Tibial nerve (tissue), 4 donors: Measurements from ENCODE around the gene MMP3. TPM values are rescaled to one million over a fixed set of nuclear protein-coding genes. Genes with fewer than 3 reads are reported as not detected.

ENCODE experiments used
- DNase-seq, 2 donors: peaks; one replicate each; pipeline ENCODE4 v3.0.0-alpha.2; 2019; ENCODE audit warnings: low spot score in 2 of 2
- H3K27ac ChIP-seq, 4 donors: fragments of 200-600 bp; sonication (generic) in 3 of 4; one replicate each; pipeline ENCODE4 v1.5.1; 2017 to 2019; ENCODE audit warnings: mild to moderate bottlenecking in 1 of 4
- H3K27me3 ChIP-seq, 2 donors: fragments of 200-600 bp; sonication (generic) in 1 of 2; one replicate each; pipeline versions ENCODE4 v1.5.1 to v1.6.0; 2017 to 2019
- H3K36me3 ChIP-seq, 3 donors: fragments of 200-600 bp; sonication (generic); one replicate each; pipeline ENCODE4 v1.5.1; 2018 to 2019
- H3K4me1 ChIP-seq, 4 donors: fragments of 200-600 bp; sonication (generic) in 3 of 4; one replicate each; pipeline ENCODE4 v1.5.1; 2017 to 2019
- H3K4me3 ChIP-seq, 4 donors: fragments of 200-600 bp; sonication (generic) in 3 of 4; one replicate each; pipeline ENCODE4 v1.5.1; 2017 to 2019; ENCODE audit warnings: mild to moderate bottlenecking in 1 of 4, moderate library complexity in 1 of 4
- H3K9me3 ChIP-seq, 4 donors: fragments of 200-600 bp; sonication (generic) in 3 of 4; one replicate each; pipeline ENCODE4 v1.5.1; 2017 to 2019
- EP300 ChIP-seq, 2 donors: sonication (generic); formaldehyde crosslinking; IDR thresholded peaks; one replicate each; pipeline ENCODE4 v1.6.1; 2017; ENCODE audit warnings: antibody characterized with exemption in 2 of 2, mild to moderate bottlenecking in 1 of 2
- POLR2A ChIP-seq, 2 donors: fragments of 450-650 bp; IDR thresholded peaks; one replicate each; pipeline ENCODE4 v1.6.1; 2017; ENCODE audit warnings: antibody characterized with exemption in 2 of 2, mild to moderate bottlenecking in 2 of 2, moderate library complexity in 2 of 2
- WGBS, 2 donors: methylation state at CpG; one replicate each; pipeline ENCODE4 v1.1.5; 2018; 5-methylcytosine and 5-hydroxymethylcytosine counted together
- total RNA-seq, 4 donors: library from RNA; depleted of rRNA; stranded (reverse); fragments of >200 nt; gene quantifications; one replicate each; pipeline ENCODE4 v1.1.0, GENCODE V29; 2016
- TF ChIP-seq, protein P1 (sequence below), 5 experiments: fragments of 200-600 bp in 3 of 5; fragments of 450-650 bp in 2 of 5; sonication (generic) in 3 of 5; IDR thresholded peaks; one replicate each; pipeline ENCODE4 v1.5.1; 2016 to 2019; ENCODE audit warnings: antibody characterized with exemption in 5 of 5, mild to moderate bottlenecking in 3 of 5, moderate library complexity in 2 of 5

The MMP3 gene
- 100 to 1,000 TPM in 2 of 4 donors, 10 to 100 TPM in 1, 1 to 10 TPM in 1; 6.1 to 545 (median 85.1) TPM for total RNA-seq

DNA sequence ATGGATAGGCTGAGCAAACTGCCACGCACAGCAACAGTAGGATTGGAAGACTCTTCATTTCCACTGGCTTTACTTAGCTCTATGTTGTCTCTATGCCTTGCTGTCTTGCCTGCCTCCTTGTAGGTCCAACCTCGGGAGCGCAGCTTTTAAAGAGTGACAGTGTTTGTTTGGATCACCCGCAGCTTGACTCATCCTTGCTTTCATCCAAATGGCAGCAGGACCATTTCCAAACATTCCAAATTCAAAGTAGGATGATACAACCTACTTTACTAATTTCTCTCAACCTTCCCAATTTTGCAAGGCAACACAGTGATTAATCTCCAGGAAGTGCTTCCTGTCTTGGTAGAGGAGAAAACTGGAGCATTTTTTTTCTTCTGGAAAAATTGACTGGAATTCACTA, at the start of gene MMP3:
Gene MMP3 (minus strand): TSS at position 121 of the 400 bp plus-strand sequence. CDS start 63 bp downstream, at position 58.
- H3K36me3 ChIP-seq: no peaks in the 10 kb centered on the region
- peak within 1 kb of the TSS in 1 of 4 donors; percentile 18 for H3K4me3 ChIP-seq
- H3K9me3 ChIP-seq: no peaks in the 10 kb centered on the region
- no peak for DNase-seq
- H3K27me3 ChIP-seq: no peaks in the 10 kb centered on the region
- no peaks in the 10 kb centered on the region for H3K4me1 ChIP-seq
- no peak within 1 kb of the TSS for H3K27ac ChIP-seq
- 87 to 95% methylated on average over 4 of the region's 4 CpGs for WGBS, 2 donors
- TF ChIP-seq POLR2A (IDR thresholded peaks at IDR 0.05): no peak
- peak in 1 of 2 donors; percentile 32 for TF ChIP-seq EP300 (IDR thresholded peaks at IDR 0.05)

DNA sequence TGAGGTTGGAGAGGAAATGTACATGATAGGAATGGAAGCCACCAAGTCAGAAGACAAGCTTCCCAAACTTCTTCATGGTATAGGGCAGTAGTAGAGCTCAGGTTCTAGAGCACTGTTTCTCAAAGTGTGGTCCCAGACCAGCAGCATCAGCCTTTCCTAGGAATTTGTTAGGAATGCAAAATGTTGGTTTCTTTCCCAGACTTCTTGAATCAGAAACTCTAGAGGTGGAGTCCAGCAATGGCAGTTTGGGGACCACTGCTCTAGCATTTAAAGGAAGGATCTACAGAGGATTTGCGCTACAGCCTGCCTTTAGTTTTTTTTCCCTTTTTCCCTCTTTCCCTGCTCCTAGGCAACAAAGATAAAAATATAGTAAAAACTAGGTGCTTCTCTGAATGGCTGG, 48.3 kb upstream of the MMP3 start:
- Histone ChIP-seq H3K4me3 (no peak overlapping the region), H3K36me3 (no peaks in the 10 kb centered on the region), H3K4me1 (no peaks in the 10 kb centered on the region), H3K27me3 (no peaks in the 10 kb centered on the region), H3K27ac (no peak overlapping the region), H3K9me3 (no peaks in the 10 kb centered on the region)
- DNase-seq: no peak
- WGBS, 2 donors: 83 to 89% methylated on average over 1 of the region's 1 CpG
- no peak for TF ChIP-seq EP300 (IDR thresholded peaks at IDR 0.05)
- TF ChIP-seq POLR2A (IDR thresholded peaks at IDR 0.05): no peak
- TF ChIP-seq, protein P1, sequence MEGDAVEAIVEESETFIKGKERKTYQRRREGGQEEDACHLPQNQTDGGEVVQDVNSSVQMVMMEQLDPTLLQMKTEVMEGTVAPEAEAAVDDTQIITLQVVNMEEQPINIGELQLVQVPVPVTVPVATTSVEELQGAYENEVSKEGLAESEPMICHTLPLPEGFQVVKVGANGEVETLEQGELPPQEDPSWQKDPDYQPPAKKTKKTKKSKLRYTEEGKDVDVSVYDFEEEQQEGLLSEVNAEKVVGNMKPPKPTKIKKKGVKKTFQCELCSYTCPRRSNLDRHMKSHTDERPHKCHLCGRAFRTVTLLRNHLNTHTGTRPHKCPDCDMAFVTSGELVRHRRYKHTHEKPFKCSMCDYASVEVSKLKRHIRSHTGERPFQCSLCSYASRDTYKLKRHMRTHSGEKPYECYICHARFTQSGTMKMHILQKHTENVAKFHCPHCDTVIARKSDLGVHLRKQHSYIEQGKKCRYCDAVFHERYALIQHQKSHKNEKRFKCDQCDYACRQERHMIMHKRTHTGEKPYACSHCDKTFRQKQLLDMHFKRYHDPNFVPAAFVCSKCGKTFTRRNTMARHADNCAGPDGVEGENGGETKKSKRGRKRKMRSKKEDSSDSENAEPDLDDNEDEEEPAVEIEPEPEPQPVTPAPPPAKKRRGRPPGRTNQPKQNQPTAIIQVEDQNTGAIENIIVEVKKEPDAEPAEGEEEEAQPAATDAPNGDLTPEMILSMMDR (IDR thresholded peaks at IDR 0.05): no peak

DNA sequence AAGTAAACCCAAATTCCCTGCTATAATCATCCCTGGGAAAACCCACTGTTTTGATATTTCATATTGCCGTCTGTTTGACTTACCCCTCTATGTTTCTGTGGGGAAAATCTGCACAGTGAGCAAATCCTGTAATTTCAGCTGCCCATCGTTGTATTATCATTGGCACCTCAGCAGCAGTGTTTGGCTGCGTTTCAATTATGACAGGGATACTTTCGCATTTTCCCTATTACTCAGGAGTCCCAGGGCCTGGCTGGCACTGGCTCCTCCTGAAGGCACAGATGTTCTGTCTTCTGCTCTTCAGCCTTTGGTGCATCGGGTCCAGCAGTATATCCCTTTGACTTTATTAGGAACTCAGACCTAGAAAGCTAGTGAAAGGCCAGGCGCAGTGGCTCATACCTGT, 43.6 kb upstream of the MMP3 start:
- H3K4me3 ChIP-seq: no peak overlapping the region
- WGBS, 2 donors: 66 to 75% methylated on average over 6 of the region's 6 CpGs
- TF ChIP-seq EP300 (IDR thresholded peaks at IDR 0.05) (no peak), POLR2A (IDR thresholded peaks at IDR 0.05) (no peak)
- TF ChIP-seq, protein P1 (IDR thresholded peaks at IDR 0.05): no peak
- H3K27me3 ChIP-seq: no peaks in the 10 kb centered on the region
- no peaks in the 10 kb centered on the region for H3K9me3 ChIP-seq
- peak in 1 of 2 donors; percentile 7 for DNase-seq
- no peaks in the 10 kb centered on the region for H3K36me3 ChIP-seq
- no peaks in the 10 kb centered on the region for H3K4me1 ChIP-seq
- no peak overlapping the region for H3K27ac ChIP-seq

DNA sequence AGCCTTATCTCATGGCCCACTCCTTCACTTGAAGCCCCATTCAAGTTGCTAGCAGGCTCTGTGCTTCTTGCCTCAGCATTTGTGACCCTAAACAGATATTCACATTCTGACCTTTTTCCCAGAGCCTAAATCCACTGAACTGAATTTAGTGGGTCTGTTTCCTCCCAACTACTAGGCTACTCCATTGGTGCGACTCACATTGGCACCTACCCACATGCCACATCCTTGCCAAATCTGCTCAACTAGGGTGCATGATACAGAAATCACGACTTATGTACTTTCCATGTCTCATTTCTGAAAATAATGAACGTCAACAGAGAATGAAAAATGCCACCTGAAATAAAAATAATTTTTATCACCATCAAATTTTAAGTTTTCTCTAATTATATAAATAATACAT, 39.7 kb upstream of the MMP3 start:
- TF ChIP-seq, protein P1 (IDR thresholded peaks at IDR 0.05): no peak
- no peak for TF ChIP-seq POLR2A (IDR thresholded peaks at IDR 0.05)
- no peak for TF ChIP-seq EP300 (IDR thresholded peaks at IDR 0.05)
- H3K9me3 ChIP-seq: no peaks in the 10 kb centered on the region
- no peaks in the 10 kb centered on the region for H3K27me3 ChIP-seq
- H3K4me3 ChIP-seq: no peak overlapping the region
- H3K36me3 ChIP-seq: no peaks in the 10 kb centered on the region
- H3K4me1 ChIP-seq: no peaks in the 10 kb centered on the region
- no peak for DNase-seq
- 87 to 92% methylated on average over 3 of the region's 3 CpGs for WGBS, 2 donors
- H3K27ac ChIP-seq: no peak overlapping the region

DNA sequence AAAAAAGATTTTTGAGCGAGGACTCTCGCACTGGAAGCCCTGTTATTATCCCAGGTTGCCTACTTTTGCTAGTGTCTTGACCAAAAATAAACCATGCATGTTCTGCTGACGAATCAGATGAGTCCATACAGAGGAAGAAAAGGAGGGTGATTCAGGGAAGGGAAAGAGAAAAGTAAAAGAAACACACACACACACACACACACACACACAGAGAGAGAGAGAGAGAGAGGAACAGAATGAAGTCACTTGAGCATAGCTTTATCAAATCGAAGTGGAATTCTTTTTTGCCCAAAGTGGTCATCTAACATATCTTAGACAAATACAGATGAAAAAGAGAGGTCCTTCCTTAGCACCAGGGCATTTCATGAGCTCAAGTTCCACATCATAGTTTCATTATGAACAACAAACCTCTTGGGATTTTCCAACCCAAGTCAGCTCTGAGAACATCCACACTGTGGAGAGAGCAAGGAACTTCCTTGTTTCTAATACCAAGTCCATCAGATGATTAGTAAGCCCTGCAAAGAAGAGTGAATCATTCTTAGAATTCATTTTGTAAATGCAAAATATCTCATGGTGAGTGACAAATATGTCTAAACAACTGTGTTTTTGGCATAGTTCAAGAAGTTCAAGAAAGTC, 39.1 kb upstream of the MMP3 start:
- TF ChIP-seq, protein P1 (IDR thresholded peaks at IDR 0.05): no peak
- no peak for TF ChIP-seq EP300 (IDR thresholded peaks at IDR 0.05)
- no peak for TF ChIP-seq POLR2A (IDR thresholded peaks at IDR 0.05)
- WGBS, 2 donors: 80 to 88% methylated on average over 4 of the region's 4 CpGs
- DNase-seq: no peak
- Histone ChIP-seq H3K27me3 (no peaks in the 10 kb centered on the region), H3K9me3 (no peaks in the 10 kb centered on the region), H3K27ac (no peak overlapping the region), H3K36me3 (no peaks in the 10 kb centered on the region), H3K4me1 (no peaks in the 10 kb centered on the region), H3K4me3 (no peak overlapping the region)
